DMS53 treated with DMSO at 0.1 percent for 48 hours (cell line): ENCODE data around the gene ITGB6.
A peak's percentile ranks its signal among the peaks of the same experiment; 100 is the strongest.

Experiments used
- DNase-seq: peaks from one replicate; lab custom pipeline; 2025; ENCODE audit not compliant: unreplicated experiment; lab: John Stamatoyannopoulos, UW

ITGB6 gene, protein sequence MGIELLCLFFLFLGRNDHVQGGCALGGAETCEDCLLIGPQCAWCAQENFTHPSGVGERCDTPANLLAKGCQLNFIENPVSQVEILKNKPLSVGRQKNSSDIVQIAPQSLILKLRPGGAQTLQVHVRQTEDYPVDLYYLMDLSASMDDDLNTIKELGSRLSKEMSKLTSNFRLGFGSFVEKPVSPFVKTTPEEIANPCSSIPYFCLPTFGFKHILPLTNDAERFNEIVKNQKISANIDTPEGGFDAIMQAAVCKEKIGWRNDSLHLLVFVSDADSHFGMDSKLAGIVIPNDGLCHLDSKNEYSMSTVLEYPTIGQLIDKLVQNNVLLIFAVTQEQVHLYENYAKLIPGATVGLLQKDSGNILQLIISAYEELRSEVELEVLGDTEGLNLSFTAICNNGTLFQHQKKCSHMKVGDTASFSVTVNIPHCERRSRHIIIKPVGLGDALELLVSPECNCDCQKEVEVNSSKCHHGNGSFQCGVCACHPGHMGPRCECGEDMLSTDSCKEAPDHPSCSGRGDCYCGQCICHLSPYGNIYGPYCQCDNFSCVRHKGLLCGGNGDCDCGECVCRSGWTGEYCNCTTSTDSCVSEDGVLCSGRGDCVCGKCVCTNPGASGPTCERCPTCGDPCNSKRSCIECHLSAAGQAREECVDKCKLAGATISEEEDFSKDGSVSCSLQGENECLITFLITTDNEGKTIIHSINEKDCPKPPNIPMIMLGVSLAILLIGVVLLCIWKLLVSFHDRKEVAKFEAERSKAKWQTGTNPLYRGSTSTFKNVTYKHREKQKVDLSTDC

DNA sequence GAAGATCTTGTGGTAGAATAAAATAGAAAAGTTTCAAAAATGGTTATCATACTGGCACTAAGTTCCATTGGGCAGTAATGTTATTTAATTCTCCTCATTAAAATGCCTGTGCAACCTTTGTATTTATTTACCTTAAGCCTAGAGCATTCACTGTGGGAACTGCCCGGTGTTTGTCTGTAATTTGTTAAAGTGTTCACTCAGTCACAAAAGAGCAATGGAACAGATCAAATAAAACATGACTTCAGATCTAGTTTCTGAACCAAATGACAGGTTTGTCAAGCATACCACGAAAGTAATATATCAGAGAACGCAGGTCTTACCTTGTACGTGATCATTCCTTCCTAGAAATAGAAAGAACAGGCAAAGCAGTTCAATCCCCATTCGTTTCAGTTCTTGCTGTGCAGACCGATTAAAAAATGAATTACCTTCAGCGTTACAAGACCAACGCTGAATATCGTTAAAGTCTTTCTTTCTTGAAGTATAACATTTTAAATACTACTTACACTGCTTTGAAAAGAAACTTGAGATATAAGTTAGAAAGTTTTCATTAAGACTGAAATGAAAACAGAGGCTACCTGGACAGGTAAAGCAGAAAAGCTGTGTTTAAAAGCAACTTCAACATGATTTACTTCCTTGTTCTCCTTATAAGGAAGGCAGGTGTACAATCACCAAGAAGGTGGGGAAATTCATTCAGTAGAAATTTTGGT, at the start of gene ITGB6:
Gene ITGB6 (minus strand): TSS at position 590 of the 707 bp plus-strand sequence. CDS start 209 bp downstream, at position 381.
- DNase-seq = peak; percentile 93

DNA sequence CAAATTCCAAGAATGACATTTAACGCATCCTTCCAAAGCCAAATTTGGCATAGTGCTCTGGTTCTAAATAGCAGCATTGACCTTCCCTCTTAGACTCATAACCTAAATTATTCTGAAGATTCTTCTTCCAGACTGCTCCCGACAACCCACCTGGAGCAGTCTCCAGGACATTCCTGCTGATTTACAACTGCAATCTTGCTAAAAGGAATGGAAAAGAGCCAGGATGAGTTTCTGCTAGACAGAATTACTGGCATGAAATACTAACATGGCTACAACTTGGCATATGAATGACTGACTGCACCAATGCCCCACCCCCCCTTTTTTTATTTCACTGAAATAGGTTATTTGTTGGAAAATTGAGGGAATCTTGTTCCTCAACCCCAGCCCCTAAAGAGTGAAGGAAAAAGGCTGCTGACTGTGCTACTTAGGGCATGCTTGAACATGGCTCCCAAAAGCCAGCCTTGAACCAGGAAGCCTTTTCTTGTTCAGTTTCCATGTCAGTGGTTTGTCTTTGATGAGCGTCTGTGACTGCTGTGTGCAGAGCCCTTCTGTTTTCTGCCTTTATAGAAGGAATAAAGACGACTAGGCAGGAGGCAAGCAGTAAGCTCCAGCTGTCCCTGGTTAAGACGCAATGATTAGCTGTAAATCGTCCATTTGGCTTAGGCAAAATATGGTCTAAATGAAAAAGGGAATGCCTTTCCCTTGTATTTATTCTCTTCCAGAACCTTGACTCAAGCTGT, 47.4 kb upstream of the ITGB6 start:
- DNase-seq = no peak

DNA sequence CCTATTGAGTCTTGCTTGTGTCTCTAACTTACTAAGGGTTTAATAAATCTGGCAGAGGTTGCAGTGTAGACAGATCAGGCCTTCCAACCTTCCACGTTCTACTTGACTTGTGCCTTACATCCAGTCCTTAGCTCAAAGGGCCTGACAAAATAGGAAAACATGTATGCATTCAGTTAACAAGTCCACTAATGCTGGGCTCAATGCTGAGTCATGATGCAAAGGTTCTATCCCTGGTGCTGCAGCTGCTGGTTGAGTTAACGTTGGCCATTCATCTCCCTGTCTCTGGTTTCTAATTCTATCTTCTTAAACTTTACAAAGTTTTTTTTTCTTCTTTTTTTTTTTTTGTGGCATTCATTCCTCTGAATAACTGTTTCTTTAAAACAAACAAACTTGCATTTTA, 46.3 kb upstream of the ITGB6 start:
- DNase-seq = no peak

DNA sequence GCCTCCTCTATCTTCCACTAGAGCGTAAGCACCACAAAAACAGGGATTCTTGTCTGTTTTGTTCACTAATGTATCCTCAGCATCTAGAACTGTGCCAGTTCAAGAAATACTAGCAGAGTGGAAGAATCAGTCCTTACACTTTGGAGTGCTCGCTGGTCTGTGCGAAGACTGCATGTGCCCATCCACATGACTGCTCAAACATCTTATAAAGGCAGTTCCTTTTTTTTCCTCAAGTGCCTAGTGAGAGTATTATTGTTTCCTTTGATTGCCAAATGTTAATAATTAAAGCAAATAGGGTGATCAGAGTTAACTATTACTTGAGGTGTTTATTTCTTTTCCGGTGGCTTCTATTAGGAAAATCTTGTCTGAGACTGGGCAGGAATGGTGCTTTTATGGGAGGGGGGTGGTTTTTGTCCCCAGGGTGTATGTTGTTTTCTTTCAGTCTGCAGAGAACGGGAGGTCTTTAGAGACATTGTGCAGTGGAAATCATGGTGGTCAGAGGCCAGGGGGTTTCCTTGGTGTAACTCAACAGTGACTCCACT, 45.6 kb upstream of the ITGB6 start:
- no peak for DNase-seq

- no peak for DNase-seq
Observed at GRCh38 chr2:160242893-160243564, 43.0 kb upstream of the ITGB6 start.

GRCh38 chr2:160241251-160242137, 41.4 kb upstream of the ITGB6 start:
- peak; percentile 78 for DNase-seq

- no peak for DNase-seq
Observed at GRCh38 chr2:160239436-160239835, 39.4 kb upstream of the ITGB6 start.

DNA sequence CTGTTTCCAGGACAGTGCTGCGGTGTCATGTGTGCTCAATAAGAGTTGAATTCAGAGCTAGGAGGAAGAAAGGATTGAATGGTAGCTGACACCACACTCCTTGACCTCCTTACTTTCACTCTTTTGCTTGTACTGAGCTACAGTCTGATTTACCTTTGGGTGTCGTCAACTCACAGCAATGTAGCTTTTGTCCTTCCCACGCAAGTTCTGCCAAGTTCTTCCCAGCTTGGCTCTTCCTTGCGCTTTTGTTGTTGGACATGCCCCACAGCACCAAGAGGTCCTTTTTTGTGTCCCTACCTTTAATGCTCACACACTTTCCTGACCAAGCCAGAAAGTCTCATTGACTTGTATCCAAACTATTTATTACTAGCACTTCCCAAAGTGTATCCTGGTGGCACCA, 38.3 kb upstream of the ITGB6 start:
- no peak for DNase-seq

DNA sequence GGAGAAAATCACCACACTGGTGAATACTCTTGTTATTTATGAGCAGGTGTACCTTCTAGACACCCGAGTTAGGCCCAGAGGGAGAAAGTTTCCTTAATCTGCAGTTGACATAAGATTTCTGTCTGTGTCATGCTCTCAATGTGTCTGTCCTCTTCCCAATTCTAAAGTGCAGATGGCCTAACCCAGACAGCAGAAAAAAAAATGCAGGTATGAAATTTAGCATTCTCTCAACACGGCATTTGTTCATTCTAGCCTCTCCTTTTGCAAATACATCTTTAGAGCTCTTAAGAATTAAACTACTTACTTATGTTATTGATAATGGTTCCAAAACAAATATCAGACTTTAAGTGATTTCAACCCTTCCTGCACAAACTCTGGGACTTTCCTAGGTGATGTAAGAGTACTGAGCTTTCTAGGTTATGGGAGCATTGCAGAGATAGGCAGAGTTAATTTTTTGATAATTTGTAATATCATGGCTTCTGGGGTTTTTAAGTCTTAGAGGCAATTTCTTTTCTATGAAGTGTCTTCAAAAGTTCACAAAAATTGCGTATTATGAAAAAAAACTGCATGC, 32.9 kb upstream of the ITGB6 start:
- no peak for DNase-seq

GRCh38 chr2:160229591-160229990, 29.5 kb upstream of the ITGB6 start:
- DNase-seq = no peak

- DNase-seq = peak; percentile 47
Observed at GRCh38 chr2:160228141-160228917, 28.3 kb upstream of the ITGB6 start.

GRCh38 chr2:160227293-160227915, 27.3 kb upstream of the ITGB6 start:
- peak; percentile 29 for DNase-seq

DNA sequence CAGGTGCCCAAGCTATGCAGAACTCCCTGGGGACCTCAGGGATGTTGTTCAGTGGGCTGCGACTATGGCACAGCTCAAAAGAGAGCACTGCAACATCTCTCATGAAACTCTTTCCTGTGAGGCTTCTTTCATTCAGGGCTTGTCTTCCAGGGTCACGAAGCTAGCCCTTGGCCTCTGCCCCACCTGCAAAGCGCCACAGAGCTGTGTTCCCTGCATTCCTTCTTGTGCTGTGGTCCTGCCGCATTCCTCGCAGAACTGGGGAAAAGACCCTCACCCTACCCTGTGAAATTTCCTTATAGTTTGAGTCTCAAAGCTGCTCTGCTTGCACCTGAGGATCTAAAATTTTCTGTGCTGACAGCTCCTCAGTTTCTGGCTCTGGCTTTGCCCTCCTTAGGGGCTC, 26.3 kb upstream of the ITGB6 start:
- DNase-seq = no peak

DNA sequence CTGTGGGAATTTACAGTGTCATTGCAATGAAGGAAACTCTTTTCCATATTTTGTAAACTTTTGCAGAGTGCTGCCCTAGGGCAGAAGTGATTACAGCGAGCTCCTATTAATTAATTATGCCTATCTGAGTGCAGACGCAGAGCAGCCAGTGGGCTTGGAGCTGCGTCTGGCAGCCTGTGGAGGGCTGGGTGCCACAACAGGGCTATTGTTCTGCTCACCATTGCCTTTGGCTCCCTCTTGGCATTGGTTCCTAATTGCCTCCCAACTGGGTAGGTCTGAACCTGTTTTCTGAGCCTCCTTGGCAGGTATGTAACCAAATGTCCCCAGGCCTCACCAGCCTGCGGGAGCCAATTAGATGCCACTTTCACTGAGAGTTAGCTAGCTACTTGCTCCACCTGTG, 25.6 kb upstream of the ITGB6 start:
- DNase-seq = no peak

DNA sequence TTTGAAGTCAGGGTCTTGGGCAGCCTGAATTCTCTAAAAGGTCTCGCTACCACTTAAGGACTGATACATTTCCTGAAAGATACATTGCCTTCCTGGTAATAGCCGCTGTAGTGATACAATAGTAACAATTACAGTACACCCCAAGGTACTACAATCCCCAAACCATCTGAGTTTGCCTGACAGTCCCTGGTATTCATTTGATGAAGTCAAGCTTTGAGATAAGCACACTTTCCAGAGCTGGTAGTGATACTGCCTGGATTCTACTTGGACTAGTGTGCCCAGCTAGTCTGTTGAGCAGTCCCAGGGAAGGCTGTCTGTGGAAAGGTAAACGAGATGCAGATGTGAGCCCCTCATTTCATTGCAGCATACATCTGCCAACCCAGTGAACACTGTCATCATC, 24.4 kb upstream of the ITGB6 start:
- DNase-seq = peak; percentile 36

DNA sequence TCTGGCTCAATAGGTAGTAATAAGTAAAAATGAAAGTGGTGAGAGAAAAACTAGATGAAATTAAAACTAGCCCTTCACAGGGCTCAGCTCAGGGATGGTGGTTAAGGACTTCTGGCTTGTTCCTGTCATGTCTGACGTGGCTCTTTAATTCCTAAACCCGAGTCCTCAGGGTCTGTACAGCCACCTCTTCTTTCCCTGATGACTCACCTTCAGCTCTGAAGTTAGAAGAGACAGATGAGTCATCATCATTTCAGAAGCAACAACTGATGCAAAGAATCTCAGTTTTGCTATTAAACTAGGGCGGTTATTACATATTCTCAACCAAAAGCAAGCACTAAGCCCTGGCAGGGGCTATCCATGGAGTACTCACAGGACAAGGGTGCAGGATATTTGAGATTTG, 24.0 kb upstream of the ITGB6 start:
- peak; percentile 97 for DNase-seq

DNA sequence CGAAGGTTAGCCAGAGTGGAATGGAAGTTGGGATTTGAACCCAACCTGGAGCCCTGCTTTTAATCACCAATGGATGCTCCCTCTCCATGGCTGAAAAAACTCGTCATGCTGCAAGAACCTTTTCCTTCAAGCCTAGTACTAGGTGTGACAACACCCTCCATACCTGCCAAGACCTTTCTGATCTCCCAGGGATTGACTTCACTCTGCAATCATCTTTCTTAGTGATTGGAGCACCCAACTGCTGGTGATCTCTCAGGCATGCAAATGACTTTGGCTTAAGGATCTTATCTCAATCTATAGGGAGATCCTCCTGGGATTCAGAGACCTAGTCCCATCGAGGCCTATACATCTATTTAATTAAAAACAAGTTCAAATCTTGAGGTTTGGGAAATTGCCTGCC, 23.5 kb upstream of the ITGB6 start:
- no peak for DNase-seq
